WTC11 (cell line): ENCODE results near the gene PNPLA6.

Source experiments
- AFF4 ChIP-seq: sonication (generic); formaldehyde crosslinking; IDR thresholded peaks from 2 replicates; pipeline ENCODE4 v1.8.1; 2023; ENCODE audit warnings: mild to moderate bottlenecking, missing genetic modification reagents, borderline replicate concordance
- CREM ChIP-seq: sonication (generic); formaldehyde crosslinking; IDR thresholded peaks from 2 replicates; pipeline ENCODE4 v1.8.1; 2022; ENCODE audit warnings: mild to moderate bottlenecking, missing genetic modification reagents, moderate library complexity
- ETV6 ChIP-seq: sonication (generic); formaldehyde crosslinking; IDR thresholded peaks from 2 replicates; pipeline ENCODE4 v1.8.1; 2022; ENCODE audit warnings: mild to moderate bottlenecking, missing genetic modification reagents
- FOXP1 ChIP-seq: sonication (generic); formaldehyde crosslinking; IDR thresholded peaks from 2 replicates; pipeline ENCODE4 v1.8.0; 2022; ENCODE audit warnings: missing genetic modification reagents, mild to moderate bottlenecking, moderate library complexity, borderline replicate concordance
- NR1H2 ChIP-seq: sonication (generic); formaldehyde crosslinking; IDR thresholded peaks from 2 replicates; pipeline ENCODE4 v1.9.0; 2021; ENCODE audit warnings: mild to moderate bottlenecking, moderate library complexity, missing genetic modification reagents
- TP53 ChIP-seq: sonication (generic); formaldehyde crosslinking; IDR thresholded peaks from 2 replicates; pipeline ENCODE4 v1.8.1; 2023; ENCODE audit warnings: mild to moderate bottlenecking, missing genetic modification reagents
- ZBTB21 ChIP-seq: sonication (generic); formaldehyde crosslinking; IDR thresholded peaks from 2 replicates; pipeline ENCODE4 v1.8.1; 2023; ENCODE audit warnings: mild to moderate bottlenecking, missing genetic modification reagents, borderline replicate concordance
- ZNF263 ChIP-seq: sonication (generic); formaldehyde crosslinking; IDR thresholded peaks from 2 replicates; pipeline ENCODE4 v1.8.1; 2022; ENCODE audit warnings: low read depth, mild to moderate bottlenecking, moderate library complexity, missing genetic modification reagents
- ZNF425 ChIP-seq: fragments of 250-450 bp; sonication (Bioruptor Pico); conservative IDR thresholded peaks from 2 replicates; pipeline ENCODE4 v1.9.0; 2021; ENCODE audit warnings: mild to moderate bottlenecking
- TF ChIP-seq, protein P1 (sequence below): fragments of 200-600 bp; IDR thresholded peaks from 2 replicates; pipeline ENCODE4 v1.8.0; 2022; ENCODE audit warnings: antibody characterized with exemption

GRCh38 chr19:7519361-7520130 is 16.0 kb upstream of the PNPLA6 start:
- TF ChIP-seq ZNF425 (CRISPR knock-in tag) (no peak), AFF4 (CRISPR knock-in tag) (no peak), TP53 (CRISPR knock-in tag) (no peak), ZBTB21 (CRISPR knock-in tag) (no peak), ZNF263 (no peak), ETV6 (CRISPR knock-in tag) (no peak), CREM (CRISPR knock-in tag) (no peak), FOXP1 (CRISPR knock-in tag) (no peak), NR1H2 (no peak)
- TF ChIP-seq, protein P1, sequence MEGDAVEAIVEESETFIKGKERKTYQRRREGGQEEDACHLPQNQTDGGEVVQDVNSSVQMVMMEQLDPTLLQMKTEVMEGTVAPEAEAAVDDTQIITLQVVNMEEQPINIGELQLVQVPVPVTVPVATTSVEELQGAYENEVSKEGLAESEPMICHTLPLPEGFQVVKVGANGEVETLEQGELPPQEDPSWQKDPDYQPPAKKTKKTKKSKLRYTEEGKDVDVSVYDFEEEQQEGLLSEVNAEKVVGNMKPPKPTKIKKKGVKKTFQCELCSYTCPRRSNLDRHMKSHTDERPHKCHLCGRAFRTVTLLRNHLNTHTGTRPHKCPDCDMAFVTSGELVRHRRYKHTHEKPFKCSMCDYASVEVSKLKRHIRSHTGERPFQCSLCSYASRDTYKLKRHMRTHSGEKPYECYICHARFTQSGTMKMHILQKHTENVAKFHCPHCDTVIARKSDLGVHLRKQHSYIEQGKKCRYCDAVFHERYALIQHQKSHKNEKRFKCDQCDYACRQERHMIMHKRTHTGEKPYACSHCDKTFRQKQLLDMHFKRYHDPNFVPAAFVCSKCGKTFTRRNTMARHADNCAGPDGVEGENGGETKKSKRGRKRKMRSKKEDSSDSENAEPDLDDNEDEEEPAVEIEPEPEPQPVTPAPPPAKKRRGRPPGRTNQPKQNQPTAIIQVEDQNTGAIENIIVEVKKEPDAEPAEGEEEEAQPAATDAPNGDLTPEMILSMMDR = no peak
